Measurements from ENCODE around the gene PHF2.

PHF2 gene

DNA sequence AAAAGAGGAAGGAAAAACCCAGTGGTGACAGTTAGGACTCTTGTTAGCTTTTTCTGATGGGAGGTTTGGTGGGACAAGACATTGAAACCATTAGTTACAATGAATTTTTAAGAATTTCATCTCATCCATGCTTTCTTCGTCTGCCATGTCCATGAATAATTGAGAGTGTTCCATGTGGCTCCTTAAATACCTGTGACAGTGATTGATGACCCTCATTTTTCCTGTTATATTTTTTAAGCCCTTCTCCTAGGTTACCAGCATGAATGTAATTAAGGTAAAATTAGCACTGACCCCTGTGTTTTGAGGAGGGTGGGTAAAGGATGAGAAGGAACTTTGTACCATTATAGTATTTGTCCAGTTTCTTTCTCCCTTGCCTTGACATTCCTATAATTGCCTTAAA lies 23.5 kb upstream of the PHF2 start:
- no peak overlapping the region for H3K4me3 ChIP-seq (ENCODE audit: low read depth, low read length)
- no peak for DNase-seq (ENCODE audit: low read depth, low spot score)
- TF ChIP-seq, protein P1, sequence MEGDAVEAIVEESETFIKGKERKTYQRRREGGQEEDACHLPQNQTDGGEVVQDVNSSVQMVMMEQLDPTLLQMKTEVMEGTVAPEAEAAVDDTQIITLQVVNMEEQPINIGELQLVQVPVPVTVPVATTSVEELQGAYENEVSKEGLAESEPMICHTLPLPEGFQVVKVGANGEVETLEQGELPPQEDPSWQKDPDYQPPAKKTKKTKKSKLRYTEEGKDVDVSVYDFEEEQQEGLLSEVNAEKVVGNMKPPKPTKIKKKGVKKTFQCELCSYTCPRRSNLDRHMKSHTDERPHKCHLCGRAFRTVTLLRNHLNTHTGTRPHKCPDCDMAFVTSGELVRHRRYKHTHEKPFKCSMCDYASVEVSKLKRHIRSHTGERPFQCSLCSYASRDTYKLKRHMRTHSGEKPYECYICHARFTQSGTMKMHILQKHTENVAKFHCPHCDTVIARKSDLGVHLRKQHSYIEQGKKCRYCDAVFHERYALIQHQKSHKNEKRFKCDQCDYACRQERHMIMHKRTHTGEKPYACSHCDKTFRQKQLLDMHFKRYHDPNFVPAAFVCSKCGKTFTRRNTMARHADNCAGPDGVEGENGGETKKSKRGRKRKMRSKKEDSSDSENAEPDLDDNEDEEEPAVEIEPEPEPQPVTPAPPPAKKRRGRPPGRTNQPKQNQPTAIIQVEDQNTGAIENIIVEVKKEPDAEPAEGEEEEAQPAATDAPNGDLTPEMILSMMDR (IDR thresholded peaks at IDR 0.05; ENCODE audit: low read depth, low read length) = no peak
- in situ Hi-C loops (cut with HindIII; ENCODE audit: low sequenced_read_pairs) = no loop called here

DNA sequence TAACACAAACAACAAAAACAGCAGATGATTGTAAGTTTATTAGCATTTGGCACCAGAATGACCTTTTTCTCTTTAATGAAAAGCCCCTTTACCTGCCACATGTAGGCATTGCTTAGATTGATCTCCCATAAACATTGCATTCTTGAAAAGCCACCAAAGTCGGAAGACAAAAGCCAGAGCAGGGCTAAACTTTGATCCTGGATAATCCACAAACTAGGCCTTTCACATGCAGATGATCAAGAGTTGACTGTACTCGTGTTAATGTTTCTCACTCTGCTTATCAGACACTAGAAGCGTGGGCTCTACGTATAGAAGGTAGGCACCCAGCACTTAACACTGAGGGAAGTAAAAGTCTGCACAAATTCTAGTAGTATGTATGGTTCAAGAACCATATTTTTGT lies 21.0 kb upstream of the PHF2 start:
- in situ Hi-C loops (cut with HindIII; ENCODE audit: low sequenced_read_pairs) = no loop called here
- TF ChIP-seq, protein P1 (IDR thresholded peaks at IDR 0.05; ENCODE audit: low read depth, low read length) = no peak
- H3K4me3 ChIP-seq (ENCODE audit: low read depth, low read length) = no peak overlapping the region
- DNase-seq (ENCODE audit: low read depth, low spot score) = no peak

DNA sequence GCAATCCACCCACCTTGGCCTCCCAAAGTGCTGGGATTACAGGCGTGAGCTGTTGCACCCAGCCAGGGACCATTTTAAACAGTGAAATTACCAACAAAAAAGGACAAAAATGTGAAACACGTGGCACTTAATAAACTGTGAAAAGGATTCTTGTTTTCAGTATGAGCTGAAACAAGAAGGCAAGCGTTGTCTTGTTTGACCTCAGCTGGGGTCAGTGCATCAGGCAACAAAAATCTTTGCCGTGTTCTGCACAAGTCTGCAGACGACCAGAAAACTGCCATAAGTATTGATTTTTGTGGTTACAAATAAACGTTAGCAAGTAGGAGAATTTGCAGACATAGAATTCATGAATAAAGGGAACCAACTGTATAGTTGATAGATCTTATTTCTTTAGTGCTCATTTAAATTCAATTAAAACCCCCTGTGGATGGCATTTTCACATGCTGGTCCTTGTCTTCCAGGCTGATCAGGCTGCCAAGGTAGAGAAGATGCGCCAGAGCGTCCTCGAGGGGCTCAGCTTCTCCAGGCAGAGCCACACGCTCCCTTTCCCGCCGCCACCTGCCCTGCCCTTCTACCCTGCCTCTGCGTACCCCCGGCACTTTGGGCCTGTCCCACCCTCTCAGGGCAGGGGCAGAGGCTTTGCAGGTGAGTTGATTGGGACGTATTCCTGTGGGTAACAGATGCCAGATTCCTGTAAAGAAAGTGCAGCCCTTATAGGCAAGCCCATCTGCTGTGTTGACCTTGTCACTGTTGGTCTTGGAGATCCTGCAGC lies 18.8 kb upstream of the PHF2 start:
- H3K4me3 ChIP-seq (ENCODE audit: low read depth, low read length) = no peak overlapping the region
- in situ Hi-C loops (cut with HindIII; ENCODE audit: low sequenced_read_pairs) = no loop called here
- TF ChIP-seq, protein P1 (IDR thresholded peaks at IDR 0.05; ENCODE audit: low read depth, low read length) = no peak
- DNase-seq (ENCODE audit: low read depth, low spot score) = no peak

DNA sequence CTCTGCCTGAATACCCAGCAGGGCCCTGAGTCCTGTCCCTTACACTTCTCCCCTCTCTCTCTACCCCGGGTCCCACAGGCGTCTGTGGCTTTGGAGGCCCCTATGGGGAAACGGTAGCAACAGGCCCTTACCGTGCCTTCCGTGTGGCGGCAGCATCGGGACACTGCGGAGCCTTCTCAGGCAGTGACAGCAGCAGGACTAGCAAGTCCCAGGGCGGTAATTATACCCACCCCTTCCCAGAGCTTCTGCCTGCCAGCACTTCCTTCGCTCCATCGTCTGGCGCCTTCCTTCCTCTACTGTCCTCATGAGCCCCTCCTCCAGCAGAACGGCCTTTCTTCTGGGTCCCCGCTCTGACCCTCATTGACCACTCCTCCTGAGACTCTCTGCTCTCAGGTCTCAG lies 17.9 kb upstream of the PHF2 start:
- DNase-seq (ENCODE audit: low read depth, low spot score) = no peak
- no peak overlapping the region for H3K4me3 ChIP-seq (ENCODE audit: low read depth, low read length)
- TF ChIP-seq, protein P1 (IDR thresholded peaks at IDR 0.05; ENCODE audit: low read depth, low read length) = no peak
- in situ Hi-C loops (cut with HindIII; ENCODE audit: low sequenced_read_pairs) = no loop called here

DNA sequence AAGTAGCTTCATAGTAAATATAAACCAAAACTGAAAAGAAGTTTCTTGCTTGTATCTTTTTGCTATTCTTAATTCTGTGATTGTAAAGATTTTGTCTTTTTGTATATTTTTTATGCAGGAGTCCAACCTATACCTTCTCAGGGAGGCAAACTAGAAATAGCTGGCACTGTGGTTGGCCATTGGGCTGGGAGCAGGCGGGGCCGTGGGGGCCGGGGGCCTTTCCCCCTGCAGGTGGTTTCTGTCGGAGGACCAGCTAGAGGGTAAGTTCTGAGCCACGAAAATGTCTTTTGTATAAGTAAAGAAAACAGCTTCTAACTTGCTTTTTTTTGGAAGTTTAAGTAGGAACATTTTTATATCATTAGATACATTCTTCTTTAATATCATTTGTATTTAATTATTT lies 15.4 kb upstream of the PHF2 start:
- no peak overlapping the region for H3K4me3 ChIP-seq (ENCODE audit: low read depth, low read length)
- TF ChIP-seq, protein P1 (IDR thresholded peaks at IDR 0.05; ENCODE audit: low read depth, low read length) = no peak
- in situ Hi-C loops (cut with HindIII; ENCODE audit: low sequenced_read_pairs) = no loop called here
- no peak for DNase-seq (ENCODE audit: low read depth, low spot score)

DNA sequence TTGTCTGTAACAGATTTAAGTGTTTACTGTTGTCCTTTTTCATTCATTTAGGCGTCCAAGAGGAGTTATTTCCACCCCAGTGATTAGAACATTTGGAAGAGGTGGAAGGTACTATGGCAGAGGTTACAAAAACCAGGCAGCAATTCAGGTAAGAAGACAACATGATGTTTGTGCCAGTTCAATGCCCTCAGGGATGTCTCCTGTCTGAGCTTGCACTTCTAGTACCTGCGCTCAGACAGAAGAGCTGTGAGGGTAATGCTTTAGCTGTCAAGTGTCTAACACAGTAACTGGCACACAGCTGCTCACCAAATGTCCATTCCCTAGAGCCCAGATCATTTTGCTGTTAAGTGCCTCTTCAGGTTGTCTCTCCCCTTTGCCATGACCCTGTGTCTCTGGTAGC lies 14.2 kb upstream of the PHF2 start:
- DNase-seq (ENCODE audit: low read depth, low spot score) = no peak
- no peak overlapping the region for H3K4me3 ChIP-seq (ENCODE audit: low read depth, low read length)
- TF ChIP-seq, protein P1 (IDR thresholded peaks at IDR 0.05; ENCODE audit: low read depth, low read length) = no peak
- in situ Hi-C loops (cut with HindIII; ENCODE audit: low sequenced_read_pairs) = no loop called here
